Right lobe of liver (tissue), 4 donors: ENCODE results near the gene TMPRSS5.

Experiments used
- CTCF ChIP-seq, 4 donors: fragments of 200-600 bp in 3 of 4; fragments of 450-650 bp in 1 of 4; IDR thresholded peaks; one replicate each; pipeline versions ENCODE4 v1.5.1 to v1.8.0; 2016 to 2022; ENCODE audit warnings: antibody characterized with exemption in 4 of 4, mild to moderate bottlenecking in 2 of 4
- POLR2A ChIP-seq: fragments of 450-650 bp; IDR thresholded peaks from one replicate; pipeline ENCODE4 v1.6.1; 2017; ENCODE audit warnings: antibody characterized with exemption, mild to moderate bottlenecking
- donor health status: DM: no; HTN: no; CAD: no.
- donor health status: DM: no; HTN: no; CAD: no.
- donor health status: DM: no; HTN: yes; CAD: no.

GRCh38 chr11:113675565-113675964 is 30.5 kb downstream of the TMPRSS5 start:
- TF ChIP-seq CTCF (IDR thresholded peaks at IDR 0.05) (no peak), POLR2A (no peak)
